ENCODE data around the gene EHMT2. TPM values are rescaled to one million over a fixed set of nuclear protein-coding genes. Genes with fewer than 3 reads are reported as not detected.

EHMT2 gene
- total and polyA plus RNA-seq, 2 of the 13 experiments (the other 11 are each of a cell fraction or from before 2014, with no cell fraction given): 55.2 to 69.2 TPM

DNA sequence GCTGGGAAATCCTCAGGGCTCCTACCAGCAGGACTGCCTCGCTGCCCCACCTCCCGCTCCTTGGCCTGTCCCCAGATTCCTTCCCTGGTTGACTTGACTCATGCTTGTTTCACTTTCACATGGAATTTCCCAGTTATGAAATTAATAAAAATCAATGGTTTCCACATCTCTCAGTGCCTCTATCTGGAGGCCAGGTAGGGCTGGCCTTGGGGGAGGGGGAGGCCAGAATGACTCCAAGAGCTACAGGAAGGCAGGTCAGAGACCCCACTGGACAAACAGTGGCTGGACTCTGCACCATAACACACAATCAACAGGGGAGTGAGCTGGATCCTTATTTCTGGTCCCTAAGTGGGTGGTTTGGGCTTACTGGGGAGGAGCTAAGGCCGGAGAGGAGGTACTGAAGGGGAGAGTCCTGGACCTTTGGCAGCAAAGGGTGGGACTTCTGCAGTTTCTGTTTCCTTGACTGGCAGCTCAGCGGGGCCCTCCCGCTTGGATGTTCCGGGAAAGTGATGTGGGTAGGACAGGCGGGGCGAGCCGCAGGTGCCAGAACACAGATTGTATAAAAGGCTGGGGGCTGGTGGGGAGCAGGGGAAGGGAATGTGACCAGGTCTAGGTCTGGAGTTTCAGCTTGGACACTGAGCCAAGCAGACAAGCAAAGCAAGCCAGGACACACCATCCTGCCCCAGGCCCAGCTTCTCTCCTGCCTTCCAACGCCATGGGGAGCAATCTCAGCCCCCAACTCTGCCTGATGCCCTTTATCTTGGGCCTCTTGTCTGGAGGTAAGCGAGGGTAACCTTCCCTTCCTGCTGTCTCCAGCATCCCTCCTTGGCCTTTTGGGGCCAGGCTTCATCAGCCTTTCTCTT, 48.2 kb upstream of the EHMT2 start, which contains the start of gene CFB (continued):
- TF ChIP-seq ZNF136 (CRISPR knock-in tag; IDR thresholded peaks at IDR 0.05; ENCODE audit: low read depth) (peak; percentile 95), GATA4 (IDR thresholded peaks at IDR 0.05; ENCODE audit: borderline replicate concordance, low read depth) (no peak; the same call in 1 of the 2 replicates), ZNF530 (CRISPR knock-in tag; IDR thresholded peaks at IDR 0.05; ENCODE audit: low read depth) (no peak), SOX6 (IDR thresholded peaks at IDR 0.05) (no peak), SOX6 (CRISPR knock-in tag; IDR thresholded peaks at IDR 0.05) (peak; percentile 88), CBFB (CRISPR knock-in tag; IDR thresholded peaks at IDR 0.05) (peak; percentile 42), ADNP (CRISPR knock-in tag; IDR thresholded peaks at IDR 0.05) (no peak), GPBP1L1 (CRISPR knock-in tag; IDR thresholded peaks at IDR 0.05) (no peak), ZNF138 (CRISPR knock-in tag; IDR thresholded peaks at IDR 0.05; ENCODE audit: low read depth) (no peak), SNAPC2 (CRISPR knock-in tag; IDR thresholded peaks at IDR 0.05) (peak; percentile 87; the same call in 1 of the 2 replicates), ZNF207 (IDR thresholded peaks at IDR 0.05; ENCODE audit: borderline replicate concordance) (no peak), ZNF768 (CRISPR knock-in tag; IDR thresholded peaks at IDR 0.05) (peak; percentile 18), BRCA1 (CRISPR knock-in tag; IDR thresholded peaks at IDR 0.05) (0 out of 2 replicates have a peak, but pooled peaks have one; percentile 33)
- TF ChIP-seq, protein P1, sequence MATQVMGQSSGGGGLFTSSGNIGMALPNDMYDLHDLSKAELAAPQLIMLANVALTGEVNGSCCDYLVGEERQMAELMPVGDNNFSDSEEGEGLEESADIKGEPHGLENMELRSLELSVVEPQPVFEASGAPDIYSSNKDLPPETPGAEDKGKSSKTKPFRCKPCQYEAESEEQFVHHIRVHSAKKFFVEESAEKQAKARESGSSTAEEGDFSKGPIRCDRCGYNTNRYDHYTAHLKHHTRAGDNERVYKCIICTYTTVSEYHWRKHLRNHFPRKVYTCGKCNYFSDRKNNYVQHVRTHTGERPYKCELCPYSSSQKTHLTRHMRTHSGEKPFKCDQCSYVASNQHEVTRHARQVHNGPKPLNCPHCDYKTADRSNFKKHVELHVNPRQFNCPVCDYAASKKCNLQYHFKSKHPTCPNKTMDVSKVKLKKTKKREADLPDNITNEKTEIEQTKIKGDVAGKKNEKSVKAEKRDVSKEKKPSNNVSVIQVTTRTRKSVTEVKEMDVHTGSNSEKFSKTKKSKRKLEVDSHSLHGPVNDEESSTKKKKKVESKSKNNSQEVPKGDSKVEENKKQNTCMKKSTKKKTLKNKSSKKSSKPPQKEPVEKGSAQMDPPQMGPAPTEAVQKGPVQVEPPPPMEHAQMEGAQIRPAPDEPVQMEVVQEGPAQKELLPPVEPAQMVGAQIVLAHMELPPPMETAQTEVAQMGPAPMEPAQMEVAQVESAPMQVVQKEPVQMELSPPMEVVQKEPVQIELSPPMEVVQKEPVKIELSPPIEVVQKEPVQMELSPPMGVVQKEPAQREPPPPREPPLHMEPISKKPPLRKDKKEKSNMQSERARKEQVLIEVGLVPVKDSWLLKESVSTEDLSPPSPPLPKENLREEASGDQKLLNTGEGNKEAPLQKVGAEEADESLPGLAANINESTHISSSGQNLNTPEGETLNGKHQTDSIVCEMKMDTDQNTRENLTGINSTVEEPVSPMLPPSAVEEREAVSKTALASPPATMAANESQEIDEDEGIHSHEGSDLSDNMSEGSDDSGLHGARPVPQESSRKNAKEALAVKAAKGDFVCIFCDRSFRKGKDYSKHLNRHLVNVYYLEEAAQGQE (IDR thresholded peaks at IDR 0.05; ENCODE audit: borderline replicate concordance in 1 of 2, low read depth in 1 of 2, low read length in 2 of 2): peak in 1 of 2 experiments; percentile 74; a peak in 1 of 4 replicates
- TF ChIP-seq, protein P2, sequence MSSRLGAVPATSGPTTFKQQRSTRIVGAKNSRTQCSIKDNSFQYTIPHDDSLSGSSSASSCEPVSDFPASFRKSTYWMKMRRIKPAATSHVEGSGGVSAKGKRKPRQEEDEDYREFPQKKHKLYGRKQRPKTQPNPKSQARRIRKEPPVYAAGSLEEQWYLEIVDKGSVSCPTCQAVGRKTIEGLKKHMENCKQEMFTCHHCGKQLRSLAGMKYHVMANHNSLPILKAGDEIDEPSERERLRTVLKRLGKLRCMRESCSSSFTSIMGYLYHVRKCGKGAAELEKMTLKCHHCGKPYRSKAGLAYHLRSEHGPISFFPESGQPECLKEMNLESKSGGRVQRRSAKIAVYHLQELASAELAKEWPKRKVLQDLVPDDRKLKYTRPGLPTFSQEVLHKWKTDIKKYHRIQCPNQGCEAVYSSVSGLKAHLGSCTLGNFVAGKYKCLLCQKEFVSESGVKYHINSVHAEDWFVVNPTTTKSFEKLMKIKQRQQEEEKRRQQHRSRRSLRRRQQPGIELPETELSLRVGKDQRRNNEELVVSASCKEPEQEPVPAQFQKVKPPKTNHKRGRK (CRISPR knock-in tag; IDR thresholded peaks at IDR 0.05): no peak
- TF ChIP-seq, protein P3, sequence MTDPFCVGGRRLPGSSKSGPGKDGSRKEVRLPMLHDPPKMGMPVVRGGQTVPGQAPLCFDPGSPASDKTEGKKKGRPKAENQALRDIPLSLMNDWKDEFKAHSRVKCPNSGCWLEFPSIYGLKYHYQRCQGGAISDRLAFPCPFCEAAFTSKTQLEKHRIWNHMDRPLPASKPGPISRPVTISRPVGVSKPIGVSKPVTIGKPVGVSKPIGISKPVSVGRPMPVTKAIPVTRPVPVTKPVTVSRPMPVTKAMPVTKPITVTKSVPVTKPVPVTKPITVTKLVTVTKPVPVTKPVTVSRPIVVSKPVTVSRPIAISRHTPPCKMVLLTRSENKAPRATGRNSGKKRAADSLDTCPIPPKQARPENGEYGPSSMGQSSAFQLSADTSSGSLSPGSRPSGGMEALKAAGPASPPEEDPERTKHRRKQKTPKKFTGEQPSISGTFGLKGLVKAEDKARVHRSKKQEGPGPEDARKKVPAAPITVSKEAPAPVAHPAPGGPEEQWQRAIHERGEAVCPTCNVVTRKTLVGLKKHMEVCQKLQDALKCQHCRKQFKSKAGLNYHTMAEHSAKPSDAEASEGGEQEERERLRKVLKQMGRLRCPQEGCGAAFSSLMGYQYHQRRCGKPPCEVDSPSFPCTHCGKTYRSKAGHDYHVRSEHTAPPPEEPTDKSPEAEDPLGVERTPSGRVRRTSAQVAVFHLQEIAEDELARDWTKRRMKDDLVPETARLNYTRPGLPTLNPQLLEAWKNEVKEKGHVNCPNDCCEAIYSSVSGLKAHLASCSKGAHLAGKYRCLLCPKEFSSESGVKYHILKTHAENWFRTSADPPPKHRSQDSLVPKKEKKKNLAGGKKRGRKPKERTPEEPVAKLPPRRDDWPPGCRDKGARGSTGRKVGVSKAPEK (CRISPR knock-in tag; IDR thresholded peaks at IDR 0.05; ENCODE audit: borderline replicate concordance): no peak
- TF ChIP-seq, protein P4, sequence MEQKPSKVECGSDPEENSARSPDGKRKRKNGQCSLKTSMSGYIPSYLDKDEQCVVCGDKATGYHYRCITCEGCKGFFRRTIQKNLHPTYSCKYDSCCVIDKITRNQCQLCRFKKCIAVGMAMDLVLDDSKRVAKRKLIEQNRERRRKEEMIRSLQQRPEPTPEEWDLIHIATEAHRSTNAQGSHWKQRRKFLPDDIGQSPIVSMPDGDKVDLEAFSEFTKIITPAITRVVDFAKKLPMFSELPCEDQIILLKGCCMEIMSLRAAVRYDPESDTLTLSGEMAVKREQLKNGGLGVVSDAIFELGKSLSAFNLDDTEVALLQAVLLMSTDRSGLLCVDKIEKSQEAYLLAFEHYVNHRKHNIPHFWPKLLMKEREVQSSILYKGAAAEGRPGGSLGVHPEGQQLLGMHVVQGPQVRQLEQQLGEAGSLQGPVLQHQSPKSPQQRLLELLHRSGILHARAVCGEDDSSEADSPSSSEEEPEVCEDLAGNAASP (CRISPR knock-in tag; IDR thresholded peaks at IDR 0.05; ENCODE audit: borderline replicate concordance): peak; percentile 80

All from HepG2 (cell line).